Memory B cell (primary cell): ENCODE results near the gene WDR72.

ENCODE experiments used
- ATAC-seq: fragments of 150-1000 bp; cut with Tn5 transposase; 2 replicates; pipeline ENCODE4 v1.10.0; 2021; ENCODE audit warnings: low read depth, mild to moderate bottlenecking, moderate library complexity
- DNase-seq, 2 donors: peaks; one replicate each; pipeline ENCODE4 v3.0.0; 2022; ENCODE audit warnings: low spot score in 2 of 2
- H3K27ac Mint-ChIP-seq: one replicate; pipeline ENCODE4 v1.8.0; 2022; ENCODE audit warnings: mild to moderate bottlenecking, moderate library complexity, mixed read lengths
- H3K27me3 Mint-ChIP-seq: one replicate; pipeline ENCODE4 v1.8.0; 2022; ENCODE audit warnings: mixed read lengths
- H3K36me3 Mint-ChIP-seq: one replicate; pipeline ENCODE4 v1.8.0; 2022; ENCODE audit warnings: mild to moderate bottlenecking, mixed read lengths
- H3K4me1 Mint-ChIP-seq: one replicate; pipeline ENCODE4 v1.8.0; 2022; ENCODE audit warnings: mixed read lengths
- H3K4me3 Mint-ChIP-seq: one replicate; pipeline ENCODE4 v1.8.0; 2022; ENCODE audit warnings: mild to moderate bottlenecking, moderate library complexity, mixed read lengths
- H3K9me3 Mint-ChIP-seq: one replicate; pipeline ENCODE4 v1.8.0; 2022; ENCODE audit warnings: mixed read lengths

WDR72 gene

DNA sequence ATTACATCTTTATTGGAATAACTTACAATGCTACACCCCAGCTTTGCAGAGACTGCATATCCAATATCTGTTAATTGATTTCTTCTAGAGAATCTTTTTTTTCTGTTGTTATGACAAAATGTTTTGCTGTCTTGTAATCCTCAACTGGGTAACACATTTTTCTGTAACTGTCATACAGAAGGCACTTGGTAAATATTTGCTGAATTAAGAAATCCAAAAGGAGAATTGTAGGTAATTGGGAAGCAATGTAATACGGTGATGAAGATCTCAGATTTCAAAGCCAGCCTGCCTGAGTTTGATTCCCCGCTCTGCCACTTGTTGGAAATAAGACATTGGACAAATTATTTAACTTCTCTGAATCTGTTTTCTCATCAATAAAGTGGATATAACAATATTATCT is 169.1 kb downstream of the WDR72 start:
- no peak for DNase-seq
- no peaks in the 10 kb centered on the region for H3K36me3 Mint-ChIP-seq
- no peak overlapping the region for H3K27ac Mint-ChIP-seq
- no peaks in the 10 kb centered on the region for H3K27me3 Mint-ChIP-seq
- ATAC-seq: no peak
- no peak overlapping the region for H3K4me3 Mint-ChIP-seq
- H3K4me1 Mint-ChIP-seq: peaks cover 3% of the 10 kb centered on the region
- H3K9me3 Mint-ChIP-seq: no peaks in the 10 kb centered on the region

DNA sequence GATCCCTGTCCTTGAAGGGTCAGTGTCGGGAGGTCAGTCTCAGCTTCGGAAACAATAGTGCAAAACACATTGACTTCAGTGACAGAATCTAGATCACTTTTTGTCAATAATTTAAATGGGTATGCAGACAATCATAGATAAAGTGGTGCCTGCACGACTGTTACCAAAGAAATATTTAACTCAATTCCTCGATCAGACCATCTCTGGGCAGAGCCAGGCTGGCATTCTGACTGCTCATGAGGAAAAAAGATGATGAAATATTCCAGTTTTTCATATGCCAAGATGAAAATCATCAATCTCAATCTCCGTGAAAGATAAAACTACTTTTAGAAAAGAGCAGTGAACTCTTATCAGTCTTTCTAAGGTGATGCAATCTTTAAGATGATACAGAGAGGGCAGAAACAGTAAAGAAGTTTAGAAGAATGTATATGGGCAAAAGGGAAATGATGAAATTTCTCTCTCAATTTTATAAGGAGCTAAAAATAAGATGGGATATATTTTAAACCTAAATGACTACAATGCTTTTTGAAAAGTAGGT is 169.9 kb downstream of the WDR72 start:
- Mint-ChIP-seq H3K36me3 (no peaks in the 10 kb centered on the region), H3K27ac (no peak overlapping the region), H3K27me3 (no peaks in the 10 kb centered on the region), H3K4me1 (peaks cover 3% of the 10 kb centered on the region), H3K9me3 (no peaks in the 10 kb centered on the region), H3K4me3 (no peak overlapping the region)
- DNase-seq (no peak), ATAC-seq (no peak)

DNA sequence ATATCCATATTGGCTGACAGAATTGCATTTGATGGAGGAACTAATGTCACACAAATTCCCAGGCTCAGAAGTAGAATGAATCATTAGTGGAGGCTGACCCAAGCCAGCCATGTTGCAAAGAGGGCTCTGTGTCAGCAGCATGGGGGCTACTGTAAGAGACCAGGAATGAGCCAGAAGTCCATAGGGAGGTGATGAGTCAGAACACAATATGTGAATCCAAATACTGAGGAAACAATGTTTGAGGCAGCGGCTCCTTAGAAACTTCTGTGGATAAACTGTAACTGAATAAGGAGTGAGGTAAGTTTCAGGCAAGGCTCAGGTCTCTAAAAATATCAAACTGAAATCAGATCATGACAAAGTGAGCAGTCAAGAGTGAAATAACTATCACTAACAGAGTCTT is 170.7 kb downstream of the WDR72 start:
- no peak for ATAC-seq
- Mint-ChIP-seq H3K9me3 (no peaks in the 10 kb centered on the region), H3K4me3 (no peak overlapping the region), H3K27me3 (no peaks in the 10 kb centered on the region), H3K36me3 (no peaks in the 10 kb centered on the region), H3K4me1 (peaks cover 3% of the 10 kb centered on the region), H3K27ac (no peak overlapping the region)
- no peak for DNase-seq

DNA sequence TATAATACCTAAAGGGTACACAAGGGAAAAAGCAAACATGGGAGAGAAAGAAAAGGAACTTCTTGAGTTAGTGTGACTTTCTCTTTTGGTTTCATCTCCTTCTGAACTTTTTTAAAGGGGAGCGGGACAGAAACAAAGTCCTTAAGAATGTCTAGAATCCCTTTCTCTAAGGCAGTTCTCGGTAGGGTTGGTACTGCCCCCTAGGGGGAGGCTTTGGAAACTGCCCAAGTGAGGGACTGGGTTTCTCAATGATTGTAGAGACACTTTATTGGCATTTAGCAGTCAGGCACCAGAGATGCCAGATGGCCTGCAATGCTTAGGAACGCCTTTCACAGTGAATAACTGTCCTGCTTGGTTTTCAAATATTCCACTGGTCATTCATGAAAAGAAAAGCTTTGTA is 172.7 kb downstream of the WDR72 start:
- H3K9me3 Mint-ChIP-seq: no peaks in the 10 kb centered on the region
- no peaks in the 10 kb centered on the region for H3K36me3 Mint-ChIP-seq
- no peak for ATAC-seq
- no peaks in the 10 kb centered on the region for H3K27me3 Mint-ChIP-seq
- H3K4me1 Mint-ChIP-seq: peaks cover 3% of the 10 kb centered on the region
- no peak overlapping the region for H3K4me3 Mint-ChIP-seq
- H3K27ac Mint-ChIP-seq: no peak overlapping the region
- DNase-seq: no peak

DNA sequence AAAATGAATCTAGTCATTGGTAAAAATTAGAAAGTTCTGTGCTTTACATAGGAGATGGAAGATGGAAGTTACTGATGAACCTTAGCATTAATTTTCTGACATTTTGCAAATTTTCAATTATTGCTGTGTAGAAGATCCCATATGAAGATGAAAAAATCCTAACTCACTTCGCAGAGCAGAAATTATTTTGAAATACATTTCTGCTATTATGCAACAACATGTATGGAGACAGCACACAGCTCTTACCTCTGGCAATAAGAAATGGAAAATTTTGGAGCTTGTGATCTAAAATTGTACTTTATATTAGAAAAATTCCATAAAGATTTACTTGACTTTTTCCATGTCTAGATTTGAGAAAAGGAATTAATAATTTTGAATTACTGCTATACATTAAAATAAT is 177.9 kb downstream of the WDR72 start:
- ATAC-seq: no peak
- Mint-ChIP-seq H3K36me3 (no peaks in the 10 kb centered on the region), H3K4me3 (no peak overlapping the region), H3K4me1 (peaks cover 1% of the 10 kb centered on the region), H3K27ac (no peak overlapping the region), H3K9me3 (no peaks in the 10 kb centered on the region), H3K27me3 (no peaks in the 10 kb centered on the region)
- DNase-seq: no peak

DNA sequence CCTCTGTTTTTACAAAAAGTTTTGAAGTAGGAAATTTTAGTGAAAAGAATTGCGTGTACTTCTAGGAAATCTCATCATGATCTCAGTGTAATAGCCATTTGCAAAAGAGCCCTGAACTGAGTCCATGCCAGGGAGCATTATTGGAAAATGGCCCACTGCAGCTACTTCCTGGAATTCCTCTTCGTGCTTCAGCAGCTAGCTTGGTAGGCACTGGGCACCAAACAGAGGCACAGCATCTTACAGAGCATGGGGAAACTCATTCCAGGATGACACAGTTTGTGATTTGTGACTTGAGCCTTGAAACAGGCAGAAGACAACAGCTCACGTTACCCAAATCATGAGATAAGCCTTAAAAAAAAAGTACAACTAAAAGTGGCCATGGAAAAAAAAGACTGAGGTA is 179.1 kb downstream of the WDR72 start:
- Mint-ChIP-seq H3K4me3 (no peak overlapping the region), H3K36me3 (no peaks in the 10 kb centered on the region), H3K27me3 (no peaks in the 10 kb centered on the region), H3K4me1 (no peaks in the 10 kb centered on the region), H3K27ac (no peak overlapping the region), H3K9me3 (no peaks in the 10 kb centered on the region)
- ATAC-seq: no peak
- DNase-seq: no peak

DNA sequence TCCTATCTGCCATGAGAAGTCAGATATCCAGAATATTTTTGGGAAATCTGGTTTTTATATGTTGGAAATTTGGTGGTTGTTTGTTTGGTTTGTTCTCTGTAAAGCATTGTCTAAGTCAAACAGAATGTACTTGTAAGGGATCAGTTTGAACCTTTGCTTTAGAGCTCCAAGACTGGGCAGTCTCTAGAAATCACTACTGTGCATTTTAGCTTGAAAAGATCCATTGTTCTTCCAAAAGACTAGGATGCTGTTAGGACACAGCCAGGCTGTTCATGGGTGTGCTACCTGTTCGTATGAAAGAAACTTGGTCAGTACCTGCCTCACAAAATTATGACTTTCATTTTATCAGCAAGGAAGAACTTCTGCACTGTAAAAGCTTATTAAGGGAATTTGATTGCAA is 182.6 kb downstream of the WDR72 start:
- no peaks in the 10 kb centered on the region for H3K27me3 Mint-ChIP-seq
- no peak overlapping the region for H3K27ac Mint-ChIP-seq
- ATAC-seq (no peak), DNase-seq (no peak)
- H3K4me1 Mint-ChIP-seq: no peaks in the 10 kb centered on the region
- no peak overlapping the region for H3K4me3 Mint-ChIP-seq
- H3K36me3 Mint-ChIP-seq: no peaks in the 10 kb centered on the region
- no peaks in the 10 kb centered on the region for H3K9me3 Mint-ChIP-seq

DNA sequence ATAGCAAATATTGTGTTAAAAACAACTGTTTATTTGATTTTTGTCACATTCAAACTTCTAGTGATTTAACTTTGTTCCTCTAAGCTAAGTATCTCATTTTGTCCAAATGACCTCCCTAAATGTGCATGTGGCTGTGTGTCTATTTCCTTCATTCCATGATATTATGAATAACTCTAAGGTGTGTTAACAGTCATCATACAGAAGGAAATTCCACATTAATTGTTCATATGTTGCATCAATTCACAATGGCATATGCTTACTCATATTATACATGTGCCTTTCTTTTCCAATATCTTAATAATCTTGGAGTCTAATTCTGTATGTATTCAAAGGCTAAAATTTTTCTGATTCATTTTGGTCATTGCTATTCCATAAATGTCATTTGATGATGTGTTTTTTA is 186.4 kb downstream of the WDR72 start:
- DNase-seq (no peak), ATAC-seq (no peak)
- H3K4me1 Mint-ChIP-seq: no peaks in the 10 kb centered on the region
- H3K27ac Mint-ChIP-seq: no peak overlapping the region
- no peaks in the 10 kb centered on the region for H3K9me3 Mint-ChIP-seq
- H3K4me3 Mint-ChIP-seq: no peak overlapping the region
- no peaks in the 10 kb centered on the region for H3K36me3 Mint-ChIP-seq
- no peaks in the 10 kb centered on the region for H3K27me3 Mint-ChIP-seq

DNA sequence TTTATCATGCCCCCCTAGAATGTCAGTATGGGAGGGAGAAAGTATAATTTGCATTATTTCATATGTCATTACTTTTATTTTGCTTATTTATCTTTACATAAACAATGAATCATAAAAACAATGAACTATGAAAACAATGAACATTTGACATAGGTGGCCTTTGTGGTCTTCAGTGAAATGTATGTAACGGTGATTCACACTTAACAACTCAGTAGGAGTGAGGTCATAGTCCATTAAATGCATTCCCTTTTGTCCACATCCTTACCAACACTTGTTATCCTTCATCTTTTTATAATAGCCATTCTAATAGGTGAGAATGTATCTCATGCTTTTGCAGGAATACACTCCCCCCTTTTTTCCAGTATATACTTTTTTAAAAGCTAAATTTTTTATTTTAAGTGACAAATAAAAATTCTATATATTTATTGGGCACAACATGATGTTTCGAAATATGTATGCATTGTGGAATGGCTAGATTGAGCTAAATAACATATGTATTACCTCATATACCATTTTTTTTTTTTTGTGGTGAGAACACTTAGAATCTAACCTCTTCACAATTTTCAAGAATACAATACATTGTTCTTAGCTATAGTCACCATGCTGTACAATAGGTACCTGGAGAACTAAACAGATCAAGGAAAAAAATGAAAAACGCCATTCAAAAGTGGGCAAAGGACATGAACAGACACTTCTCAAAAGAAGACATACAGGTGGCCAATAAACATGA is 189.5 kb downstream of the WDR72 start:
- DNase-seq (no peak), ATAC-seq (no peak)
- Mint-ChIP-seq H3K4me3 (no peak overlapping the region), H3K36me3 (no peaks in the 10 kb centered on the region), H3K27ac (no peak overlapping the region), H3K9me3 (no peaks in the 10 kb centered on the region), H3K4me1 (no peaks in the 10 kb centered on the region), H3K27me3 (peaks cover 4% of the 10 kb centered on the region)

DNA sequence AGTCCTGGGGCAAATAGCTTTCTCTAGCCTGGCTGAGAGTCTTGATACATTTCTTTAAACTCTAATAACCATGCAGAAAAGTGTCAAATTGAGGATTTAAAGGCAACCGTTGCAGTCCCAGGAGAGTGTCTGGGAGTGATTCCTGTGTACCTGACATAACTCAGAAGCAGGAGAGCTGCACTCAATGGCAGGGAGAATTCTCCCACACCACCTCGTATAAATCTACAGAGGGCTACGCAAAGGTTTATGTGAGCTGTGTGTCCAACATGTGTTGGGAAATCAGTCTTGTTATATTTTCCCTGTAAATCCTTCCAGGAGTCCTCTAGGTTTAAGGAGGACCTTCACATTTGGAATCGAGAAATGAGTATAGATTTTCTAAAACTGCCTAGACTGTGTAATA is 192.6 kb downstream of the WDR72 start:
- Mint-ChIP-seq H3K4me1 (no peaks in the 10 kb centered on the region), H3K27me3 (peaks cover 4% of the 10 kb centered on the region), H3K4me3 (no peak overlapping the region), H3K9me3 (no peaks in the 10 kb centered on the region), H3K27ac (no peak overlapping the region), H3K36me3 (no peaks in the 10 kb centered on the region)
- DNase-seq (no peak), ATAC-seq (no peak)

DNA sequence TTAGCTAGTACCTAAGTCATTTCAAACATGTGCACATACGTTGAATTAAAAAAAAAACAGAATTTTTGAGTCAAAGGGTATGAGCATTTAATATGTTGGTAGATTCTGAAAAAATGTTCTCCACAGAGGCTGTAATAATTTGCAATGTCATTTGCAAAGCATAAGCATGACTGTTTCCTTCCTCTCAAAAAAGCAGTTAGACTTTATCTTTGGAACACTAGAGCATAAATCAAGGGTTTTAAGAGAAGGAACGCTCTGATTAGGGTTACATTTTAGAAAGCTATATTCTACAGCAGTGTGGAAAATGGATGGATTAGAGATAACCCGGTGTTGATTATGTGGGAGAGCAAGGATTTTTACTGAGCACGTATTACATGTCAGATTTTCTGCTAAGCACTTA is 193.7 kb downstream of the WDR72 start:
- Mint-ChIP-seq H3K36me3 (no peaks in the 10 kb centered on the region), H3K9me3 (no peaks in the 10 kb centered on the region), H3K4me3 (no peak overlapping the region), H3K27ac (no peak overlapping the region), H3K4me1 (no peaks in the 10 kb centered on the region), H3K27me3 (peaks cover 4% of the 10 kb centered on the region)
- ATAC-seq (no peak), DNase-seq (no peak)

DNA sequence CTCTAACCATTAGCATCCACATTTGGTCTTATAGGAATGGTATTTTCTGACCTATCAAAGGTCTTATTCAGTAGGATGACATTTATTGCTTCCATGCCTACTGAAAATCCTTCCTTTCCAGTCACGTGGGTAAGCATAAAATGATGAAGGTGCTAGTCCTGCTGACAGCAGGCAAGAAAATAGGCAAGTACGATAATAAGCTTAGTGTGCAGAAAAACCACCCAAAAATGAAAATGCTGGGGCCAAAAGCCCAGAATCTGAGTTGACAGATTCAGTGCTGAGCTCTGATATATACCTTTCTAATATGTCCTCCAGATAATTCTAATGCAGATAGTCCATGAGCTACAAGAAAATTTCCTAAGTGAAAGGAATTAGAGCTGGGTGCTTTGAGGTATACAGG is 194.8 kb downstream of the WDR72 start:
- Mint-ChIP-seq H3K4me3 (no peak overlapping the region), H3K36me3 (no peaks in the 10 kb centered on the region), H3K4me1 (no peaks in the 10 kb centered on the region), H3K27me3 (peaks cover 4% of the 10 kb centered on the region), H3K27ac (no peak overlapping the region), H3K9me3 (no peaks in the 10 kb centered on the region)
- no peak for ATAC-seq
- DNase-seq: no peak

DNA sequence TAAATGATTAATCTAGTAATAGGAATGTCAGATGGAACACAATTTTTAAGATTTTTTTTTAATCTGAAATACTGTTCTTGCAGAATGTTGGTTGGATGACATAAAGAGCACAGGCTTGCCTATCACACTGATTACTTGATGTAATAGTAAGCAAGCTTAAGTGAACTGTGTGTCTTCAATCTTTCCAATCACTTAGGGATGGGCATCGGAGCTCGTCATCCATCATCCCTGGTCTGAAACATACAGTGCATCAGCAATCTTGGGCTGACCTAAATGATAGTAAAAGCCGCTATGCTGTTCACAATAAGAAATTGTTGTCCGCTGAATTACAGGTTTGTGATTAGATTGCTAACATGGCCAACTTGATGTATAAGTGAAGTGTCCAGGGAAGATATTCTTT is 195.8 kb downstream of the WDR72 start:
- ATAC-seq (no peak), DNase-seq (no peak)
- H3K27ac Mint-ChIP-seq: no peak overlapping the region
- peaks cover 4% of the 10 kb centered on the region for H3K27me3 Mint-ChIP-seq
- no peaks in the 10 kb centered on the region for H3K4me1 Mint-ChIP-seq
- no peak overlapping the region for H3K4me3 Mint-ChIP-seq
- no peaks in the 10 kb centered on the region for H3K36me3 Mint-ChIP-seq
- no peaks in the 10 kb centered on the region for H3K9me3 Mint-ChIP-seq

DNA sequence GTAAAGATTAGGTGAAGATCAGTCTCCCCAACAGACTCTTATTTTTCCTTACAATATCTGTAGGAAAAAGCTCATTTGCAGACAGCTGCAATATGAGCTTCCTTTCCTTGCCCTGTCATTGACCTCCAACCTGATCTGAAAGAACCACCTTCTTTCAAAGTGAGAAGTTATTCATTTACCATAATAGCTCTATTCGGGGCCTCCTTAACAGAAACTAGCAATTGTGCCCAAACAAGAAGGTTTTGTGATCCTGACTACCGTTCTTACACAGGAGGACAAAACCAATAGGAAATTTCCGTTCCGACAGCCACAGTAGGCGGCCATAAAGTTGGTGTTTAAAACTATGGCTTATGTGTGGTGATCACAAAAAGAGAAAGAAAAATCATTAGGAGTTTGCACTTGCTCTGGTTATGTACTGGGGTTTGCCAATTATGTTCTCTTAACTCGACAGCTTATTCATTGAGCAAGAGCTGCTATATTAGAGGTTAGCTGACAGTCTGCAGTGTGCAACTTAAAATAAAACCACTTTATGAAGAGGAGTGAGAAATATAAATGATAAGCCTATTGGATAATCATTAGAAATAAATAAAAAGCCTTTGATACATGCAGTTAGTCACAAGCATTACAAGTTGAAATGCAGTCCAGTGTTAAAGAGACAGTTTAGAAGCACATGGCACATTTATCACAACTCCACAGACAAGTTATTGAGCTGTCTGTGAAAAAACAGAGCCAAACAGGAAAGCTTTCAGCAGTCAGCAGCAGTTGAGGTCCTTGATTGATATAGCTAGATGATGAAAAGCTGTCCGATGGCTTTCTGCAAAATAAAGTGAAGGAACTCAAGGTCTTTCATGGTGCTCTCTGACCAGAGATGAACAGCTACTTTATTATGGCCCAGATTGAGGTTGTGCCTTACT is 199.8 kb downstream of the WDR72 start:
- no peak overlapping the region for H3K4me3 Mint-ChIP-seq
- no peaks in the 10 kb centered on the region for H3K9me3 Mint-ChIP-seq
- no peaks in the 10 kb centered on the region for H3K36me3 Mint-ChIP-seq
- ATAC-seq (no peak), DNase-seq (no peak)
- no peak overlapping the region for H3K27ac Mint-ChIP-seq
- H3K27me3 Mint-ChIP-seq: peaks cover 3% of the 10 kb centered on the region
- H3K4me1 Mint-ChIP-seq: no peaks in the 10 kb centered on the region
